GM12878 (cell line): ENCODE measurements around the gene GP9. TPM values are rescaled to one million over a fixed set of nuclear protein-coding genes. Genes with fewer than 3 reads are reported as not detected.

Source experiments
- ATAC-seq: fragments of 200-7000 bp; cut with Tn5 transposase; 3 replicates; pipeline ENCODE4 v1.9.1; 2020; ENCODE audit warnings: mild to moderate bottlenecking, moderate library complexity
- BruUV-seq: library from RNA; stranded (reverse); fragments of 400-500 nt; replicated peaks from 2 replicates; lab custom pipeline; 2021; lab: Mats Ljungman, UMichigan
- CTCF ChIA-PET: fragments of 300-600 bp; sonication (Branson Sonifier 250); formaldehyde crosslinking; extraction: SDS; loops from one replicate; lab custom pipeline; 2021; ENCODE audit warnings: inconsistent platforms; lab: Yijun Ruan, JAX
- POLR2A ChIA-PET: fragments of 350-600 bp; formaldehyde crosslinking; extraction: SDS; loops from one replicate; lab custom pipeline; 2021; ENCODE audit warnings: inconsistent platforms; lab: Charles Lee
- RAD21 ChIA-PET: fragments of 300-600 bp; sonication (Branson Sonifier 250); formaldehyde crosslinking; loops from one replicate; lab custom pipeline; 2023; ENCODE audit warnings: antibody characterized with exemption; ENCODE audit not compliant: unreplicated experiment; lab: Charles Lee
- SMC1A ChIA-PET: fragments of 300-600 bp; sonication (Branson Sonifier 250); formaldehyde crosslinking; loops from one replicate; lab custom pipeline; 2023; ENCODE audit not compliant: unreplicated experiment, uncharacterized antibody; lab: Charles Lee
- DNase-seq: peaks from one replicate; pipeline ENCODE4 v3.0.0-alpha.2; 2011; ENCODE audit warnings: low read depth, low spot score
- FAIRE-seq: peaks from 3 replicates; lab custom pipeline; 2011; peaks lifted over from hg19 to GRCh38; lab: Jason Lieb, UNC
- H2AFZ ChIP-seq: 2 replicates; pipeline ENCODE4 v1.6.0; 2011; ENCODE audit warnings: low read depth, low read length, control low read depth; ENCODE audit not compliant: control insufficient read depth
- H3K27ac ChIP-seq: 2 replicates; pipeline ENCODE4 v1.5.1; 2011; ENCODE audit warnings: control low read depth; ENCODE audit not compliant: control insufficient read depth, insufficient read depth
- H3K27me3 ChIP-seq, 2 experiments: replicated peaks in 1 of 2; 2 replicates each; pipeline versions ENCODE4 v1.6.0 to v1.6.1; 2011; ENCODE audit warnings: low read length in 1 of 2; ENCODE audit not compliant: control insufficient read depth in 2 of 2, insufficient read depth in 2 of 2
- H3K36me3 ChIP-seq, 2 experiments: 2 replicates each; pipeline ENCODE4 v1.5.1; 2011; ENCODE audit warnings: low read length in 1 of 2; ENCODE audit not compliant: control insufficient read depth in 2 of 2, insufficient read depth in 2 of 2
- H3K4me1 ChIP-seq: 2 replicates; pipeline ENCODE4 v1.6.1; 2011; ENCODE audit warnings: mild to moderate bottlenecking, low read length, moderate library complexity, mixed read lengths; ENCODE audit not compliant: control insufficient read depth, insufficient read depth
- H3K4me2 ChIP-seq: 2 replicates; pipeline ENCODE4 v1.6.0; 2011; ENCODE audit warnings: control low read depth; ENCODE audit not compliant: control insufficient read depth, insufficient read depth
- H3K4me3 ChIP-seq: fragments of 200-600 bp; sonication (generic); 2 replicates; pipeline ENCODE4 v1.5.1; 2016
- H3K79me2 ChIP-seq: 2 replicates; pipeline ENCODE4 v1.6.0; 2011; ENCODE audit warnings: low read length; ENCODE audit not compliant: control insufficient read depth, insufficient read depth
- H3K9ac ChIP-seq: 2 replicates; pipeline ENCODE4 v1.8.0; 2011; ENCODE audit warnings: low read length, control low read depth, mixed read lengths; ENCODE audit not compliant: control insufficient read depth, insufficient read depth
- H3K9me3 ChIP-seq: replicated peaks from 3 replicates; pipeline ENCODE4 v1.5.1; 2011; ENCODE audit warnings: mild to moderate bottlenecking, low read length; ENCODE audit not compliant: control insufficient read depth, insufficient read depth
- H4K20me1 ChIP-seq: 2 replicates; pipeline ENCODE4 v1.6.0; 2011; ENCODE audit not compliant: control insufficient read depth, insufficient read depth
- BHLHE40 ChIP-seq, 2 experiments: fragments of 450-650 bp in 1 of 2; IDR thresholded peaks; 2 replicates each; pipeline ENCODE4 v1.6.1; 2011 to 2017; ENCODE audit warnings: low read depth in 2 of 2, borderline replicate concordance in 1 of 2, improper control_type of control experiment in 1 of 2, low read length in 1 of 2, mild to moderate bottlenecking in 1 of 2
- EED ChIP-seq: sonication (generic); IDR thresholded peaks from 2 replicates; pipeline ENCODE4 v1.6.1; 2016; ENCODE audit warnings: antibody characterized with exemption, low read depth
- KLF5 ChIP-seq: fragments of 450-650 bp; IDR thresholded peaks from 2 replicates; pipeline ENCODE4 v1.6.1; 2014; ENCODE audit warnings: mild to moderate bottlenecking; ENCODE audit not compliant: partially characterized antibody
- TARDBP ChIP-seq: IDR thresholded peaks from 2 replicates; pipeline ENCODE4 v1.6.1; 2016; ENCODE audit warnings: borderline replicate concordance
- ZBED1 ChIP-seq: IDR thresholded peaks from 2 replicates; pipeline ENCODE4 v1.6.1; 2016; ENCODE audit warnings: borderline replicate concordance
- WGBS: methylation state at CpG from one replicate; pipeline ENCODE4 v1.1.6; 2016; ENCODE audit warnings: low lambda C conversion rate; ENCODE audit not compliant: insufficient replicate concordance, insufficient coverage; ENCODE audit errors: missing lambda C conversion rate; 5-methylcytosine and 5-hydroxymethylcytosine counted together
- in situ Hi-C: fragments of 300-500 bp; cut with MboI; formaldehyde crosslinking; loops from 9 replicates; pipeline ENCODE4 v1.14.3; 2018; ENCODE audit warnings: mixed read lengths
- intact Hi-C: fragments of 100-400 bp; cut with micrococcal nuclease; formaldehyde crosslinking; loops from one replicate; pipeline ENCODE4 v1.14.2; 2022; ENCODE audit not compliant: unreplicated experiment
- polyA plus RNA-seq, 11 experiments: library from polyadenylated mRNA; depleted of rRNA in 4 of 11; unstranded in 6 of 11; stranded (reverse) in 5 of 11; fragments of >200 nt; fragmentation: Nextera tagmentation in 4 of 11; fragmentation: Illumina TruSeq in 1 of 11; extraction: Ambion mirVana in 4 of 11; extraction: Trizol in 1 of 11; gene quantifications; 1 replicate in 1 of 11; 2 replicates in 10 of 11; pipeline versions ENCODE4 v1.2.1 to v1.2.3, GENCODE V29; 2011 to 2016; ENCODE audit warnings: inconsistent platforms in 2 of 11, missing spikeins in 2 of 11, low read depth in 1 of 11
- total RNA-seq, 4 experiments: library from RNA; depleted of rRNA in 3 of 4; stranded (reverse); fragments of >200 nt in 3 of 4; fragmentation: Illumina TruSeq in 1 of 4; extraction: Trizol in 1 of 4; gene quantifications; 2 replicates each; pipeline versions ENCODE4 v1.2.1 to v1.2.3, GENCODE V29; 2013 to 2021
- TF ChIP-seq, protein P1 (sequence below): fragments of 450-650 bp; IDR thresholded peaks from 2 replicates; pipeline ENCODE4 v1.6.1; 2018; ENCODE audit warnings: mild to moderate bottlenecking, low read depth, moderate library complexity; ENCODE audit not compliant: partially characterized antibody

Gene GP9
- total and polyA plus RNA-seq, 10 of the 15 experiments (the other 5 are each of a cell fraction or from before 2014, with no cell fraction given): 0.15 TPM; not detected in 9

DNA sequence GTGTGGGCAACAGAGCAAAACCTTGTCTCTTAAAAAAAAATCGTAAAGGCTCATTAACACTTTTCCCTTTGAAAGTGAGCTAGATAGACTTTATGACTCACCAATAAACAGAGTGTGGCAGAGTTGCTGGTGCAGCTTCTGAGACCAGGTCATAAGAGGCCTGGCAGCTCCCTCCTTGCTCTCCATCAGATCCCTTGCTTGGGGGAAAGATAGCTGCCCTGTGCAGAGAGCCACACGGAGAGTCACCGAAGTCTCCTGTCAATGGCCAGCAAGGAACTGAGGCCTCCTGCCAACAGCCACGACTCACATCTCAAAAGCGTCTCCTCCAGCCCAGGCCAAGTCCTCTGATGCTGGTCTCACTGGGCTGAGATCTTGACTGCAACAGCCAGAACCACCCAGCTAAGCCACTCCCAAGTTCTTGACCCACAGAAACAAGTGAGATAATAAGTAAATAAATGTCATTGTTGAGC lies 8.7 kb upstream of the GP9 start (continued):
- TF ChIP-seq, protein P1, sequence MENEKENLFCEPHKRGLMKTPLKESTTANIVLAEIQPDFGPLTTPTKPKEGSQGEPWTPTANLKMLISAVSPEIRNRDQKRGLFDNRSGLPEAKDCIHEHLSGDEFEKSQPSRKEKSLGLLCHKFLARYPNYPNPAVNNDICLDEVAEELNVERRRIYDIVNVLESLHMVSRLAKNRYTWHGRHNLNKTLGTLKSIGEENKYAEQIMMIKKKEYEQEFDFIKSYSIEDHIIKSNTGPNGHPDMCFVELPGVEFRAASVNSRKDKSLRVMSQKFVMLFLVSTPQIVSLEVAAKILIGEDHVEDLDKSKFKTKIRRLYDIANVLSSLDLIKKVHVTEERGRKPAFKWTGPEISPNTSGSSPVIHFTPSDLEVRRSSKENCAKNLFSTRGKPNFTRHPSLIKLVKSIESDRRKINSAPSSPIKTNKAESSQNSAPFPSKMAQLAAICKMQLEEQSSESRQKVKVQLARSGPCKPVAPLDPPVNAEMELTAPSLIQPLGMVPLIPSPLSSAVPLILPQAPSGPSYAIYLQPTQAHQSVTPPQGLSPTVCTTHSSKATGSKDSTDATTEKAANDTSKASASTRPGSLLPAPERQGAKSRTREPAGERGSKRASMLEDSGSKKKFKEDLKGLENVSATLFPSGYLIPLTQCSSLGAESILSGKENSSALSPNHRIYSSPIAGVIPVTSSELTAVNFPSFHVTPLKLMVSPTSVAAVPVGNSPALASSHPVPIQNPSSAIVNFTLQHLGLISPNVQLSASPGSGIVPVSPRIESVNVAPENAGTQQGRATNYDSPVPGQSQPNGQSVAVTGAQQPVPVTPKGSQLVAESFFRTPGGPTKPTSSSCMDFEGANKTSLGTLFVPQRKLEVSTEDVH: no peak
- TF ChIP-seq EED (no peak), BHLHE40 (IDR thresholded peaks at IDR 0.05; ENCODE audit: borderline replicate concordance in 1 of 2, low read depth in 2 of 2, low read length in 1 of 2) (no peak), ZBED1 (no peak)

DNA sequence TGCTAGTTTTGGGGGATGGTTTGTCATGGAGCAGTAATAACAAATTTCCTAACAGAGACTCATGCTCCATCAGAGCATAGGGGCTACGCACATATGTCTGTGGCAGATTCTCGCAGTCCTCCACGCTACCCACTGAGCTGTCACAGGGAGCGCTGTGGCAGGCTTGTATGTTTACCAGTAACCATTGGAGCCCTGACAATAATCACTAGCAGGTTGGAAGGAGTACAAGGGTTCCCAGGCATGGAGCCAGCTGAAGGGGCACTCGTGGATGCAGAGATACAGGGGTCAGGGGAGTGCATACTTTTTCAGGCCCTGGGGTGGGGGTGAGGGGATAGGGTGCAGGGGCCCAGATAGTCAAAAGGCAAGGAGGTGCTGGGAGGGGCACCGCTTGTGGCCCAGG lies 7.9 kb upstream of the GP9 start:
- no peak for FAIRE-seq
- in situ Hi-C loops: no loop called here
- SMC1A ChIA-PET: interaction anchor here (0.5 to 7.9 kb wide), 11 partner anchors 23 to 194 kb away, joined by 3 to 118 read pairs (median 8); partner anchors contain the start of genes COPG1 and RAB43

More for the DNA sequence above, 7.9 kb upstream of the GP9 start:
- CTCF ChIA-PET: interaction anchor here (0.6 to 6.7 kb wide), 29 partner anchors 9 to 394 kb away, joined by 3 to 220 read pairs (median 6); partner anchors contain the start of genes COPG1 and RAB43
- H3K27me3 ChIP-seq: no peaks in the 10 kb centered on the region; a peak in 1 of 4 replicates
- H3K36me3 ChIP-seq: no peaks in the 10 kb centered on the region
- H3K9me3 ChIP-seq: no peaks in the 10 kb centered on the region; the same call in 2 of the 3 replicates
- 48% methylated on average over 6 of the region's 6 CpGs for WGBS
- H3K4me3 ChIP-seq: no peak overlapping the region
- H4K20me1 ChIP-seq: no peaks in the 10 kb centered on the region
- no peak overlapping the region for H3K4me2 ChIP-seq
- POLR2A ChIA-PET: interaction anchor here (0.5 to 1.9 kb wide), 4 partner anchors 11 to 197 kb away, joined by 3 to 8 read pairs (median 7); partner anchors contain the start of genes COPG1 and ISY1
- intact Hi-C loops: loop anchor here (1.0 to 2.0 kb wide), 3 partner anchors 68 to 193 kb away; partner anchors contain the start of gene RAB43
- BruUV-seq: no TSS peak
- no peaks in the 10 kb centered on the region for H3K4me1 ChIP-seq
- TF ChIP-seq TARDBP (no peak), KLF5 (no peak)
- RAD21 ChIA-PET: interaction anchor here (1.2 to 7.3 kb wide), 11 partner anchors 17 to 264 kb away, joined by 3 to 88 read pairs (median 11); partner anchors contain the start of gene COPG1
- no peak overlapping the region for H2AFZ ChIP-seq
- H3K9ac ChIP-seq: no peak overlapping the region
- no peaks in the 10 kb centered on the region for H3K79me2 ChIP-seq
- ATAC-seq (no peak), DNase-seq (no peak)
- H3K27ac ChIP-seq: no peak overlapping the region
